ENCODE results near the gene KCNAB1. TPM values are rescaled to one million over a fixed set of nuclear protein-coding genes. Genes with fewer than 3 reads are reported as not detected.

The KCNAB1 gene
- total RNA-seq, 1 experiment from 2014 or later: not detected

DNA sequence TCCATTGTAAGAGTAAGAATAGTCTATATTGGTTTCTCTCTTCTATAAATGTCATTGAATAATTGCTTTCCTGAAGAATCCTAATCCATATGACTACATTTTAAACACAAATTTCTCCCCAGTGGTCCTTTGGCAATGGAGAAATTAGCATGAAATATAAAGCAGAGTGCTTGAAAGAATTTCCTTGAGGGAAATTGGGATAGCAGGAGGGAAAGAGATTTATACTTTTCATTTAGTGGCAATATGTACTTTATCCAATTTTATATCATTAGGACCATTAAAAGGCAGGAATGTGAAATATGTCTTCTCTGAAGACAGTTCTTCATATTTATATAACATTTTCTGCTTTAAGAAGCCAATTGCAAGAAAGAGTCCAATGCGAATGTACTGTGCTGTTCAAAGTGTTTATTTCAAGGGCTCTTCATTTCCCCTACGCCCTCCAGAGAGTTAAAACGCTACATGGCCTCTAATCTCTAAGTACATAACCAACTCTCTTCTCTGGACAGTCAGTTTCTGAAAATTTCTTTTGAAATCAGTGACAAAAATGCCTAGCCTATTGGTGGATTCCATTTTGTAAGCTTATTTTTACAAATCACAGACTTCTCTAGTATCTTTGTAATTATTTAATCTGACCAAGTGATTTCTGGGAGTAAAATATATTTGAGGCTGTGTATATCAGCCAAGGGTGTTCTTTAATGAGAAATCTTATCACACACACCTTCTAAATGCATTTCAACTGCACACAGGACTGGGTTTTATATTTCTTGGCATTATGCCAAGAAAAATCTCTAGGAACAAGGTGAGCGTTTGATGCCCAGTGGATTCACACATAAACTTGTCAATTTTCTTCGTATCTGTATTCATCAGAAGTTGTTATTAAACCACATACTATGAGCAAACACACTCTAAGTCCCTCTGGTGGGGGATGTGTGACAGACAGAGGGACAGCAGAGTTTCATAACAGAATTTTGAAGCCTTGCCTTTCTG lies 51.2 kb downstream of the KCNAB1 start:
- ChIA-PET POLR2A (ENCODE audit: low non-redundant PET) (interaction anchor here (0.6 kb wide), 1 partner anchor 59 kb away, joined by 3 read pairs; no protein-coding TSS in a partner anchor), CTCF (no interaction called here)
- DNase-seq (ENCODE audit: low spot score): peak; percentile 37
- TF ChIP-seq, protein P1, sequence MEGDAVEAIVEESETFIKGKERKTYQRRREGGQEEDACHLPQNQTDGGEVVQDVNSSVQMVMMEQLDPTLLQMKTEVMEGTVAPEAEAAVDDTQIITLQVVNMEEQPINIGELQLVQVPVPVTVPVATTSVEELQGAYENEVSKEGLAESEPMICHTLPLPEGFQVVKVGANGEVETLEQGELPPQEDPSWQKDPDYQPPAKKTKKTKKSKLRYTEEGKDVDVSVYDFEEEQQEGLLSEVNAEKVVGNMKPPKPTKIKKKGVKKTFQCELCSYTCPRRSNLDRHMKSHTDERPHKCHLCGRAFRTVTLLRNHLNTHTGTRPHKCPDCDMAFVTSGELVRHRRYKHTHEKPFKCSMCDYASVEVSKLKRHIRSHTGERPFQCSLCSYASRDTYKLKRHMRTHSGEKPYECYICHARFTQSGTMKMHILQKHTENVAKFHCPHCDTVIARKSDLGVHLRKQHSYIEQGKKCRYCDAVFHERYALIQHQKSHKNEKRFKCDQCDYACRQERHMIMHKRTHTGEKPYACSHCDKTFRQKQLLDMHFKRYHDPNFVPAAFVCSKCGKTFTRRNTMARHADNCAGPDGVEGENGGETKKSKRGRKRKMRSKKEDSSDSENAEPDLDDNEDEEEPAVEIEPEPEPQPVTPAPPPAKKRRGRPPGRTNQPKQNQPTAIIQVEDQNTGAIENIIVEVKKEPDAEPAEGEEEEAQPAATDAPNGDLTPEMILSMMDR (conservative IDR thresholded peaks at IDR 0.05; ENCODE audit: low read depth, low read length): no peak
- no peak for TF ChIP-seq EZH2 (IDR thresholded peaks at IDR 0.05; ENCODE audit: borderline replicate concordance, low read depth, low read length, poor library complexity, severe bottlenecking)
- intact Hi-C loops (cut with micrococcal nuclease; ENCODE audit: unreplicated experiment): loop anchor here (5.0 kb wide), 1 partner anchor 336 kb away; no protein-coding TSS in a partner anchor
- Histone ChIP-seq H3K9me3 (ENCODE audit: low read depth, low read length, poor library complexity, severe bottlenecking) (no peaks in the 10 kb centered on the region), H3K4me1 (ENCODE audit: insufficient read depth, low read length, poor library complexity, severe bottlenecking) (no peaks in the 10 kb centered on the region), H3K27ac (ENCODE audit: low read depth, low read length, poor library complexity, severe bottlenecking) (no peak overlapping the region), H3K27me3 (replicated peaks; ENCODE audit: insufficient read depth, low read depth, low read length, poor library complexity) (no peaks in the 10 kb centered on the region), H3K36me3 (ENCODE audit: insufficient read depth, low read length, poor library complexity, severe bottlenecking) (no peaks in the 10 kb centered on the region), H3K4me3 (ENCODE audit: low read depth, low read length, poor library complexity, severe bottlenecking) (no peak overlapping the region)
- BruUV-seq (replicated peaks): no TSS peak

DNA sequence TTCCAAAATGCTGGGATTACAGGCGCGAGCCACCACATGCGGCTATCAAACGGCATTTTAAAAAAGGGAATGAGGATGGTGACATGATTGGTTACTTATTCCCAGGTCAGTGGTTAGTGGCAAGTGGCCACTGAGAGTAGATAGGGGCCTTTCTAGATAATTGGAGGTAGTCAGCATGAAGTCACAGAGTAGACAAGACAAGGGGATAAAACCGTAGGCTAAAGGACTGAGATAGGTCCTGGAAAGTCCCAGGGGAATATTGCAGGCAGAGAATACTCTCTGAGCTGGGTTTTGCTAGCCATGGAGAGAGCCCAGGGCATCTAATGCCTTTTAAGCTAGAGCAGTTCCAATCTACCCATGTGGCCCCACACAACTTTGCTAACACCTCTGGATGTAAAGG lies 52.2 kb downstream of the KCNAB1 start:
- BruUV-seq (replicated peaks): no TSS peak
- H3K36me3 ChIP-seq (ENCODE audit: insufficient read depth, low read length, poor library complexity, severe bottlenecking): no peaks in the 10 kb centered on the region
- intact Hi-C loops (cut with micrococcal nuclease; ENCODE audit: unreplicated experiment): loop anchor here (5.0 kb wide), 1 partner anchor 335 kb away; no protein-coding TSS in a partner anchor
- DNase-seq (ENCODE audit: low spot score): no peak
- no peak overlapping the region for H3K4me3 ChIP-seq (ENCODE audit: low read depth, low read length, poor library complexity, severe bottlenecking)
- no peaks in the 10 kb centered on the region for H3K9me3 ChIP-seq (ENCODE audit: low read depth, low read length, poor library complexity, severe bottlenecking)
- ChIA-PET CTCF (no interaction called here), POLR2A (ENCODE audit: low non-redundant PET) (interaction anchor here (0.6 kb wide), 1 partner anchor 646 kb away, joined by 3 read pairs; no protein-coding TSS in a partner anchor)
- no peak overlapping the region for H3K27ac ChIP-seq (ENCODE audit: low read depth, low read length, poor library complexity, severe bottlenecking)
- H3K27me3 ChIP-seq (replicated peaks; ENCODE audit: insufficient read depth, low read depth, low read length, poor library complexity): no peaks in the 10 kb centered on the region
- no peaks in the 10 kb centered on the region for H3K4me1 ChIP-seq (ENCODE audit: insufficient read depth, low read length, poor library complexity, severe bottlenecking)
- TF ChIP-seq, protein P1 (conservative IDR thresholded peaks at IDR 0.05; ENCODE audit: low read depth, low read length): no peak
- no peak for TF ChIP-seq EZH2 (IDR thresholded peaks at IDR 0.05; ENCODE audit: borderline replicate concordance, low read depth, low read length, poor library complexity, severe bottlenecking)

DNA sequence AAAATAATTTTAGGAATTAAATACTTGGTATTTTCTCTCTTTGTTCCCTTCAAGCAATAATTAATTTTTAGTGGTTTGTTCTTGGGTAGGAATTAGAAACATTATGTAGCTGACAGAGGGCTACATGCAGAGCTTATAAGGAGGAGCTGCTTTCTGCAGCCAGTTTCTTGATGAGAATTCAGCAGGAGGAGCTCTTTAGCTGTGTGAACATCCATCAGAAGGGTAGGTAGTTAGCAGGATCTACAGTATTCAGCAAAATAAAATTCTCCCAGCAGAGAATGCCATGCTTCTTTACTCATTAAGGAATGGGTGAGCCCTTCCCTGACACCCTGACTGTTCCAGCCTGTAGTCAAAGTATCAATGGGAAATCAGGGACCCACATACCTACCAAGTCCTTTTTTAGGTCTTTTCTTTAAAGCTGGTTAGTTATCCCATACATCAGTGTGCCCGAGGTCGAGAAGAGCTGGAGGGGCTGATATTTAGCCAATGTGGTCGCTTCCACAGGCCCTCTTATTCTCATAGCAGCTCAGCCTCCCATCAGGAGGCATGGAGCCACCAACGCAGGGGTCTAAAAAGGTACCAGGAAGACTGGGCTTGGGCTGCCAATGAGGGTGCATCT lies 54.0 kb downstream of the KCNAB1 start:
- Histone ChIP-seq H3K27me3 (replicated peaks; ENCODE audit: insufficient read depth, low read depth, low read length, poor library complexity) (no peaks in the 10 kb centered on the region), H3K4me3 (ENCODE audit: low read depth, low read length, poor library complexity, severe bottlenecking) (no peak overlapping the region), H3K36me3 (ENCODE audit: insufficient read depth, low read length, poor library complexity, severe bottlenecking) (no peaks in the 10 kb centered on the region), H3K27ac (ENCODE audit: low read depth, low read length, poor library complexity, severe bottlenecking) (no peak overlapping the region), H3K9me3 (ENCODE audit: low read depth, low read length, poor library complexity, severe bottlenecking) (no peaks in the 10 kb centered on the region), H3K4me1 (ENCODE audit: insufficient read depth, low read length, poor library complexity, severe bottlenecking) (no peaks in the 10 kb centered on the region)
- TF ChIP-seq, protein P1 (conservative IDR thresholded peaks at IDR 0.05; ENCODE audit: low read depth, low read length): peak; percentile 51
- no peak for TF ChIP-seq EZH2 (IDR thresholded peaks at IDR 0.05; ENCODE audit: borderline replicate concordance, low read depth, low read length, poor library complexity, severe bottlenecking)
- intact Hi-C loops (cut with micrococcal nuclease; ENCODE audit: unreplicated experiment): loop anchor here (2.0 to 5.0 kb wide), 2 partner anchors 208 to 333 kb away; no protein-coding TSS in a partner anchor
- POLR2A ChIA-PET (ENCODE audit: low non-redundant PET): interaction anchor here (0.6 kb wide), 1 partner anchor 975 kb away, joined by 3 read pairs; no protein-coding TSS in a partner anchor
- peak; percentile 54 for DNase-seq (ENCODE audit: low spot score)
- BruUV-seq (replicated peaks): no TSS peak
- CTCF ChIA-PET: interaction anchor here (0.6 to 1.9 kb wide), 6 partner anchors 24 to 335 kb away, joined by 3 to 16 read pairs (median 6); no protein-coding TSS in a partner anchor
